Hematopoietic multipotent progenitor cell treated with erythropoietin and hydrocortisone succinate and interleukin-3 and kit ligand, for 8 days (in vitro differentiated cells): ENCODE measurements around the gene IGFLR1.
"Not testable (repeated sequence)": the region's sequence is repeated elsewhere in the genome, so short reads cannot be mapped to it uniquely, and the experiment has no call there.

Experiments used
- DNase-seq: peaks from one replicate; pipeline ENCODE4 v3.0.0-alpha.2; 2015

The IGFLR1 gene

GRCh38 chr19:35777086-35777841 is 35.0 kb upstream of the IGFLR1 start:
- DNase-seq = no peak

GRCh38 chr19:35776102-35776788 is 34.0 kb upstream of the IGFLR1 start:
- no peak for DNase-seq

GRCh38 chr19:35775298-35776101 is 33.2 kb upstream of the IGFLR1 start, which contains the start of gene ARHGAP33:
Gene ARHGAP33 (plus strand): TSS chr19:35775564. CDS start chr19:35775659, 95 bp downstream.
- DNase-seq = peak; percentile 99

- no peak for DNase-seq
These were observed 32.7 kb upstream of the IGFLR1 start for GRCh38 chr19:35775046-35775297.

GRCh38 chr19:35774274-35775045 is 32.2 kb upstream of the IGFLR1 start:
- no peak for DNase-seq

- peak; percentile 8 for DNase-seq
These were observed 31.0 kb upstream of the IGFLR1 start for GRCh38 chr19:35773020-35773806.

GRCh38 chr19:35772362-35772761 is 30.1 kb upstream of the IGFLR1 start:
- not testable (repeated sequence) for DNase-seq

- no peak for DNase-seq
These were observed 25.8 kb upstream of the IGFLR1 start for GRCh38 chr19:35768082-35768421.

GRCh38 chr19:35767288-35768081 is 25.2 kb upstream of the IGFLR1 start:
- DNase-seq = no peak

- no peak for DNase-seq
These were observed 24.4 kb upstream of the IGFLR1 start for GRCh38 chr19:35766571-35767104.

GRCh38 chr19:35764432-35765315 is 22.4 kb upstream of the IGFLR1 start:
- no peak for DNase-seq

GRCh38 chr19:35760711-35761349 is 18.6 kb upstream of the IGFLR1 start:
- no peak for DNase-seq

GRCh38 chr19:35759697-35760096 is 17.4 kb upstream of the IGFLR1 start:
- DNase-seq = no peak

GRCh38 chr19:35757749-35758608 is 15.7 kb upstream of the IGFLR1 start, which contains the start of gene PROSER3:
Gene PROSER3 (plus strand): TSS chr19:35758176. CDS start chr19:35758216, 40 bp downstream.
- DNase-seq = peak; percentile 100

GRCh38 chr19:35757231-35757748 is 15.0 kb upstream of the IGFLR1 start:
- DNase-seq = no peak

GRCh38 chr19:35756377-35757230 is 14.4 kb upstream of the IGFLR1 start, which contains the start of gene HSPB6:
Gene HSPB6 (minus strand): TSS chr19:35757029. CDS start chr19:35757008, 21 bp downstream.
- DNase-seq = peak; percentile 21
